Activated CD8-positive, alpha-beta memory T cell treated with anti-CD3 and anti-CD28 coated beads for 36 hours (primary cell): ENCODE measurements around the gene DPEP1. TPM values are rescaled to one million over a fixed set of nuclear protein-coding genes. Genes with fewer than 3 reads are reported as not detected.

Experiments
- CTCF ChIA-PET: fragments of 350-600 bp; sonication (Branson Sonifier 250); formaldehyde crosslinking; loops from one replicate; lab custom pipeline; 2021; ENCODE audit warnings: antibody characterized with exemption; lab: Charles Lee
- POLR2A ChIA-PET: fragments of 350-600 bp; sonication (Branson Sonifier 250); formaldehyde crosslinking; loops from one replicate; lab custom pipeline; 2021; ENCODE audit warnings: antibody characterized with exemption; lab: Charles Lee
- total RNA-seq, 2 experiments: library from RNA; stranded (reverse); gene quantifications; one replicate each; pipeline ENCODE4 v1.2.3, GENCODE V29; 2021

The DPEP1 gene
- total RNA-seq, 2 experiments from 2014 or later, result not detected

GRCh38 chr16:89607937-89608740 is 5.3 kb upstream of the DPEP1 start:
- ChIA-PET CTCF (interaction anchor here (1.7 kb wide), 1 partner anchor 8 kb away, joined by 4 read pairs; no protein-coding TSS in a partner anchor), POLR2A (no interaction called here)

DNA sequence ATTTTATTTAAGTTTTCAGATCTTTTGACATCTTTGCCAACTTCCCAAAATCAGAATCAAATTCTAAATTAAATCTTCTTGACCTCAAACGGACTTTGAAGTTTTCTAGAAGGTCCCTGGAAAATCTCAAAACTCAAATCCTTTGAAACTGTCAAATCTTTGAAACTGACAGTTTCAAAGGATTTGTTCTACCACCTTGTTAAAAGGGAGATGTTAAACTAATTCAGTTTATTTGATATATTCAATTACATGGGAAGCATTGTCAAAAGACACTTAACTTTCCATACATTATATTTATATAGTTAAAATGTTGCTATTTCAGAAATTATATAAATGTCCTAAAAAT is 3.4 kb upstream of the DPEP1 start:
- CTCF ChIA-PET, result no interaction called here
- POLR2A ChIA-PET, result no interaction called here

GRCh38 chr16:89612415-89613166 is 851 bp upstream of the DPEP1 start:
- ChIA-PET POLR2A (no interaction called here), CTCF (no interaction called here)

- POLR2A ChIA-PET, result no interaction called here
Measured at GRCh38 chr16:89613954-89614459, 565 bp downstream of the DPEP1 start.

GRCh38 chr16:89615176-89615575 is 1.7 kb downstream of the DPEP1 start:
- ChIA-PET CTCF (interaction anchor here (0.7 to 2.1 kb wide), 2 partner anchors 13 to 26 kb away, joined by 3 to 10 read pairs; no protein-coding TSS in a partner anchor), POLR2A (no interaction called here)

More at GRCh38 chr16:89613954-89614459, 565 bp downstream of the DPEP1 start:
- CTCF ChIA-PET, result interaction anchor here (0.6 to 2.1 kb wide), 2 partner anchors 12 to 175 kb away, joined by 3 to 10 read pairs; no protein-coding TSS in a partner anchor

GRCh38 chr16:89615596-89616090 is 2.2 kb downstream of the DPEP1 start:
- CTCF ChIA-PET, result interaction anchor here (0.6 to 2.1 kb wide), 3 partner anchors 14 to 231 kb away, joined by 3 to 10 read pairs (median 7); no protein-coding TSS in a partner anchor
- POLR2A ChIA-PET, result no interaction called here

- CTCF ChIA-PET, result no interaction called here
- POLR2A ChIA-PET, result no interaction called here
Measured at GRCh38 chr16:89616623-89617022, 3.2 kb downstream of the DPEP1 start.

- CTCF ChIA-PET, result no interaction called here
- POLR2A ChIA-PET, result no interaction called here
Measured at GRCh38 chr16:89617036-89617435, 3.6 kb downstream of the DPEP1 start.

DNA sequence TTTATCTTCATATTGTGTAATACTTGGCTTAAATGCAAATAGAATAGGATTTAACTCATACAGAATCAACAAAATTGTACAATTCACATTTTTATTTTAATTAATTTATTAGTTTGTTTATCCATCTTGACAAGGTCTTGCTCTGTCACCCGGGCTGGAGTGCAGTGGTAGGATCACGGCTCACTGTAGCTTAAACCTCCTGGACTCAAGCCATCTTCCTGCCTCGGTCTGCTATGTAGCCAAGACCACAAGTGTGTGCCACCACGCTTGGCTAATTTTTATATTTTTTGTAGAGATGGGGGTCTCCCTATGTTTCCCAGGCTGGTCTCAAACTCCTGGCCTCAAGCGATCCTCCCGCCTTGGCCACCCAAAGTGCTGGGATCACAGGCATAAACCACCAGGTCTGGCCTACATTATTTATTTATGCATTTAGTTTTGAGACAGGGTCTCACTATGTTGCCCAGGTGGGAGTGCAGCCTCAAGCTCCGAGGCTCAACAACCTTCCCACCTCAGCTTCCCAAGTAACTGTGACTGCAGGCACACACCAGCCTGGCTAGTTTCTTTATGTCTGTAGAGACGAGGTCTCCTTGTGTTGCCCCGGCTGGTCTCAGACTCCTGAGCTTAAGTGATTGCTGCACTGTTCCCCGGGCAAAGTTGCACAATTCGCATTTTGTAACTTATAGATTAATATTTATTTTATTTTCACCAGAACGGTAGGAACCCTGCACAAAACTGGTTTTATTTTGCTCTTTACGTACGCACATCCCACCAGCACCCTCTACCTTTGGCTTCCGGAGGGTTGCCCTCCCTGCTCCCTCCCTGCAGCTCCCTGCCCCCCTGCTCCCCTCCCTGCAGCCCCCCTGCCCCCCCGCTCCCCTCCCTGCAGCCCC is 4.9 kb downstream of the DPEP1 start:
- ChIA-PET POLR2A (no interaction called here), CTCF (interaction anchor here (0.6 kb wide), 1 partner anchor 173 kb away, joined by 4 read pairs; no protein-coding TSS in a partner anchor)

GRCh38 chr16:89619840-89620239 is 6.4 kb downstream of the DPEP1 start:
- ChIA-PET CTCF (no interaction called here), POLR2A (no interaction called here)

DNA sequence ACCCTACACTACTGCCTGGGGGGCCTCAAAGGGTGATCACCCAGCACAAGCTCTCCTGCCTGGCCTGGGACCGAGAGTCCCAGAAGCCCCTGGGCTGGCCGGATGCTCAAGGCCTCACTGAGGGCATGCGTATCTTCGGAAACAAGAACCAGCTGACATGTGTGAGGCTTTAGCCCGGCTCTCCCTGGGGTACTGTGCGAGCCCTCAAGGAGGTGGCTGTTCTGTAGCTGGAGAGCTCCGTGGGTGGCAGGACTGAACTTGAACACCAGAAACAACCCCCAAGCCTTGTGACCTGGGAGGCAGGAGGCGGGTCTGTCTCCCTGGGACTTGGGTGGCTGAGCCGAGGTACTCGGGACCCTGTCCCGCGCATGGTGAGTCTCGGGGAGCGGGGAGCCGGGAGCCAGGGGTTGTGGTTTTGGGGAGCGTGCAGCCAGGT is 7.0 kb downstream of the DPEP1 start:
- POLR2A ChIA-PET, result no interaction called here
- CTCF ChIA-PET, result no interaction called here

GRCh38 chr16:89621136-89621697 is 7.8 kb downstream of the DPEP1 start:
- CTCF ChIA-PET, result no interaction called here
- POLR2A ChIA-PET, result no interaction called here

DNA sequence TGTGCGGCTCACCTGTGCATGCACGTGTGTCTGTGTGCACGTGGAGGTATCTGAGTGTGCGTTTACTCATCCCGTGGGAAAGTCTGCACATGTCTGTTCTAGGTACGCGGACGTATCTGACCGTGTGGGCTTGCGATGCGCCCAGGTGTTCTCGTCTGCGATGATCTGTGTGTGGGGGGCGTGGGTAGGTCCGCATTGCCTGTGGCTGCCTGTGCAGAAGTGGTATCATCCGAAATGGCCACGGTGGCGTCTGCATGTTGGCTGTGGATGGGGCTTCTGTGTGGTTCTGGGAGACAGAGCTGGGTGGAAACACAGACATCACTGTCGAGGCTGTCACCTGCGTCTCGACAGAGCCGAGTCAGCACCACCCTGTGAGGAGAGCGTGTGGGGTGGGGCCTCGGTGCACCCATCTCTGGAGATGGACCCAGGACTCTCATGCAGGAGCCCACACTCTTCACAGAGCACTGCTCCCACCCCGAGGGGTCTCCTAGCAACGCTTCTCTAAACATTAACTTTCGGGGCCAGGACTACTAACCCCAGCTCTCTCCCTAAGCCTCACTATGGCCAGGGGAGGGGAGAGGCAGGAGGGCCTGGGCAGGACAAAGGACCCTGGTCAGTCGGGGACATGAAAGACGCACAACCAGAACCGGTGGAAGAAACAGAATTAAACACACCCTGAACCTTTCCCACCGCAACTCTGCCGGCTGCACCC is 8.4 kb downstream of the DPEP1 start:
- CTCF ChIA-PET, result no interaction called here
- POLR2A ChIA-PET, result no interaction called here

GRCh38 chr16:89623511-89624261 is 10.2 kb downstream of the DPEP1 start:
- POLR2A ChIA-PET, result no interaction called here
- CTCF ChIA-PET, result no interaction called here

GRCh38 chr16:89624777-89625761 is 11.6 kb downstream of the DPEP1 start:
- ChIA-PET POLR2A (no interaction called here), CTCF (no interaction called here)
